Measurements from ENCODE around the gene RASAL2. TPM values are rescaled to one million over a fixed set of nuclear protein-coding genes. Genes with fewer than 3 reads are reported as not detected.

The RASAL2 gene
- polyA plus RNA-seq, 2 of the 4 experiments (the other 2 are of a cell fraction), result 7.1 to 17.6 TPM

- FAIRE-seq, result no peak
- no peak overlapping the region for H3K27ac ChIP-seq
- DNase-seq (ENCODE audit: low read depth in 1 of 2, low spot score in 1 of 2), result no peak
- no peak overlapping the region for H3K4me2 ChIP-seq
- no peak overlapping the region for H3K4me3 ChIP-seq
- TF ChIP-seq HOXB13 (CRISPR knock-in tag; IDR thresholded peaks at IDR 0.05; ENCODE audit: low read depth) (no peak), JUN (IDR thresholded peaks at IDR 0.05) (no peak), ZFP36 (IDR thresholded peaks at IDR 0.05; ENCODE audit: borderline replicate concordance, partially characterized antibody) (no peak), POLR2AphosphoS2 (conservative IDR thresholded peaks at IDR 0.05; ENCODE audit: low read length) (no peak), SMC3 (IDR thresholded peaks at IDR 0.05) (no peak), MAFK (IDR thresholded peaks at IDR 0.05; ENCODE audit: partially characterized antibody) (no peak), RNF2 (IDR thresholded peaks at IDR 0.05; ENCODE audit: borderline replicate concordance, low read depth) (no peak), HOXB5 (CRISPR knock-in tag; IDR thresholded peaks at IDR 0.05) (no peak), EHF (CRISPR knock-in tag; IDR thresholded peaks at IDR 0.05) (no peak), CEBPB (IDR thresholded peaks at IDR 0.05) (no peak), NFE2L2 (conservative IDR thresholded peaks at IDR 0.05; ENCODE audit: low read length) (no peak), CHD2 (IDR thresholded peaks at IDR 0.05; ENCODE audit: low read length, partially characterized antibody) (no peak)
- TF ChIP-seq, protein P1, sequence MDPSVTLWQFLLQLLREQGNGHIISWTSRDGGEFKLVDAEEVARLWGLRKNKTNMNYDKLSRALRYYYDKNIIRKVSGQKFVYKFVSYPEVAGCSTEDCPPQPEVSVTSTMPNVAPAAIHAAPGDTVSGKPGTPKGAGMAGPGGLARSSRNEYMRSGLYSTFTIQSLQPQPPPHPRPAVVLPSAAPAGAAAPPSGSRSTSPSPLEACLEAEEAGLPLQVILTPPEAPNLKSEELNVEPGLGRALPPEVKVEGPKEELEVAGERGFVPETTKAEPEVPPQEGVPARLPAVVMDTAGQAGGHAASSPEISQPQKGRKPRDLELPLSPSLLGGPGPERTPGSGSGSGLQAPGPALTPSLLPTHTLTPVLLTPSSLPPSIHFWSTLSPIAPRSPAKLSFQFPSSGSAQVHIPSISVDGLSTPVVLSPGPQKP (IDR thresholded peaks at IDR 0.05; ENCODE audit: low read depth, low read length), result no peak
- no peak for ATAC-seq
- H3K4me1 ChIP-seq, result no peaks in the 10 kb centered on the region
- ChIA-PET CTCF (interaction anchor here (1.0 to 7.4 kb wide), 2 partner anchors 12 to 213 kb away, joined by 3 to 54 read pairs; no protein-coding TSS in a partner anchor), POLR2A (no interaction called here)
- WGBS (ENCODE audit: missing lambda C conversion rate), result 83% methylated on average over 13 of the region's 14 CpGs
- no peaks in the 10 kb centered on the region for H3K9me3 ChIP-seq
Observed at GRCh38 chr1:178513278-178513983, 419.5 kb downstream of the RASAL2 start.

DNA sequence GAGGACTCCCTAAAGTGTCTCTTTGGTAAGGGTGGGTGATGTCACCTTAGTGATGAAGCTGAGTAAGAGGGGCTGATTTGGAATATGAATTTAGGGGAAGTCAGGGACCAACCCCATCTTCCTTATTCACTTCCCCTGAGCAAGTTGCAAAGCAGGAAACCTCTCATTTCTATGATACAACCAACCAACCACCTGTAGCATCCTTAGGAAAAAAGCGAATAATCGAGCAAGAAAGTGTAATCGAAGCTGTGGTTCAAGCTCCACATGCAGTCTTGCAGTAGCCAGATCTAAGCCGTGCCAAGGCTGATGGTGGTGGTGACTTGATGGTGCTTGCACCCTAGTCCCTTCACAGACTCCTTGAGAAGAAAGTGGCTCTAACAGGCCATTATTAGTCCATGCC lies 422.2 kb downstream of the RASAL2 start:
- ChIA-PET CTCF (interaction anchor here (0.8 to 7.4 kb wide), 6 partner anchors 12 to 487 kb away, joined by 3 to 54 read pairs (median 4); no protein-coding TSS in a partner anchor), POLR2A (no interaction called here)
- Histone ChIP-seq H3K4me2 (no peak overlapping the region), H3K4me1 (no peaks in the 10 kb centered on the region), H3K27ac (no peak overlapping the region), H3K4me3 (no peak overlapping the region), H3K9me3 (no peaks in the 10 kb centered on the region)
- 75% methylated on average over 4 of the region's 4 CpGs for WGBS (ENCODE audit: missing lambda C conversion rate)
- no peak for DNase-seq (ENCODE audit: low read depth in 1 of 2, low spot score in 1 of 2)
- ATAC-seq, result no peak
- no peak for TF ChIP-seq PHF8 (IDR thresholded peaks at IDR 0.05; ENCODE audit: borderline replicate concordance, low read depth)
- TF ChIP-seq SMC3 (IDR thresholded peaks at IDR 0.05), result no peak
- no peak for TF ChIP-seq MAZ (IDR thresholded peaks at IDR 0.05; ENCODE audit: borderline replicate concordance, low read depth, low read length)
- TF ChIP-seq HOXB5 (CRISPR knock-in tag; IDR thresholded peaks at IDR 0.05), result no peak
- no peak for TF ChIP-seq USF2 (IDR thresholded peaks at IDR 0.05)
- no peak for TF ChIP-seq CHD4 (IDR thresholded peaks at IDR 0.05; ENCODE audit: borderline replicate concordance)
- TF ChIP-seq FOSL2 (IDR thresholded peaks at IDR 0.05), result no peak
- TF ChIP-seq FOSL2 (CRISPR knock-in tag; IDR thresholded peaks at IDR 0.05), result no peak
- no peak for TF ChIP-seq RFX5 (IDR thresholded peaks at IDR 0.05)
- no peak for TF ChIP-seq KDM5A (IDR thresholded peaks at IDR 0.05)
- TF ChIP-seq, protein P2, sequence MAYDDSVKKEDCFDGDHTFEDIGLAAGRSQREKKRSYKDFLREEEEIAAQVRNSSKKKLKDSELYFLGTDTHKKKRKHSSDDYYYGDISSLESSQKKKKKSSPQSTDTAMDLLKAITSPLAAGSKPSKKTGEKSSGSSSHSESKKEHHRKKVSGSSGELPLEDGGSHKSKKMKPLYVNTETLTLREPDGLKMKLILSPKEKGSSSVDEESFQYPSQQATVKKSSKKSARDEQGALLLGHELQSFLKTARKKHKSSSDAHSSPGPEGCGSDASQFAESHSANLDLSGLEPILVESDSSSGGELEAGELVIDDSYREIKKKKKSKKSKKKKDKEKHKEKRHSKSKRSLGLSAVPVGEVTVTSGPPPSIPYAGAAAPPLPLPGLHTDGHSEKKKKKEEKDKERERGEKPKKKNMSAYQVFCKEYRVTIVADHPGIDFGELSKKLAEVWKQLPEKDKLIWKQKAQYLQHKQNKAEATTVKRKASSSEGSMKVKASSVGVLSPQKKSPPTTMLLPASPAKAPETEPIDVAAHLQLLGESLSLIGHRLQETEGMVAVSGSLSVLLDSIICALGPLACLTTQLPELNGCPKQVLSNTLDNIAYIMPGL (CRISPR knock-in tag; IDR thresholded peaks at IDR 0.05; ENCODE audit: borderline replicate concordance), result no peak
- no peak for TF ChIP-seq TFCP2L1 (CRISPR knock-in tag; IDR thresholded peaks at IDR 0.05)
- no peak for TF ChIP-seq HES2 (IDR thresholded peaks at IDR 0.05)
- no peak for FAIRE-seq

All from A549 (cell line).